ENCODE measurements around the gene NECAB3.

DNA sequence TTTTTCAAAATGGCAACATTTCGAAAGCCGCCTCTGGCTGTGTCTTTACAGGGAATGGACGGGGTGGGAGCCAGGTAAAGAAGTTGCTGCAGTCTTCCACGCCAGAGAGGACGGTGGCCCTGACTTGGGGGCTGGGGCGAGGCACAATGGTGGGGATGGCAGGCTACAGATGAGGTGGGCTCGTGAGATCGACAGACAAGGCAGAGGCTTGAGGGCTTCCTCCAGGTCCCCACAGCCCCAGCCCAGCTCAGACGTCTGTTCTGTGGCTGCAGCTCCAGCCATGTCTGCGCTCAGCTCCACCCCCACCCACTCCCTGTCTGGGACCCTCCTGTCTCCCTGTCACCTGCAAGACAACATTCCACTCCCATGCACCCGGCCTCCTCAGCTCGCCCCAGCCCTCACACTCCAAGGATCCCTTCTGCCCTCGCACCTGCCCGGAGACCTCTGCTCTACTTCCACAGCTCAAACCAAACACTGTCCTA, 19.5 kb downstream of the NECAB3 start:
- TF ChIP-seq, protein P1, sequence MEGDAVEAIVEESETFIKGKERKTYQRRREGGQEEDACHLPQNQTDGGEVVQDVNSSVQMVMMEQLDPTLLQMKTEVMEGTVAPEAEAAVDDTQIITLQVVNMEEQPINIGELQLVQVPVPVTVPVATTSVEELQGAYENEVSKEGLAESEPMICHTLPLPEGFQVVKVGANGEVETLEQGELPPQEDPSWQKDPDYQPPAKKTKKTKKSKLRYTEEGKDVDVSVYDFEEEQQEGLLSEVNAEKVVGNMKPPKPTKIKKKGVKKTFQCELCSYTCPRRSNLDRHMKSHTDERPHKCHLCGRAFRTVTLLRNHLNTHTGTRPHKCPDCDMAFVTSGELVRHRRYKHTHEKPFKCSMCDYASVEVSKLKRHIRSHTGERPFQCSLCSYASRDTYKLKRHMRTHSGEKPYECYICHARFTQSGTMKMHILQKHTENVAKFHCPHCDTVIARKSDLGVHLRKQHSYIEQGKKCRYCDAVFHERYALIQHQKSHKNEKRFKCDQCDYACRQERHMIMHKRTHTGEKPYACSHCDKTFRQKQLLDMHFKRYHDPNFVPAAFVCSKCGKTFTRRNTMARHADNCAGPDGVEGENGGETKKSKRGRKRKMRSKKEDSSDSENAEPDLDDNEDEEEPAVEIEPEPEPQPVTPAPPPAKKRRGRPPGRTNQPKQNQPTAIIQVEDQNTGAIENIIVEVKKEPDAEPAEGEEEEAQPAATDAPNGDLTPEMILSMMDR (IDR thresholded peaks at IDR 0.05; ENCODE audit: low read length): no peak
- no peak for TF ChIP-seq EZH2 (optimal IDR thresholded peaks at IDR 0.05; ENCODE audit: low read depth, low read length)

All from MM.1S (cell line).